HepG2 (cell line): Measurements from ENCODE around the gene TNFSF12. TPM values are rescaled to one million over a fixed set of nuclear protein-coding genes. Genes with fewer than 3 reads are reported as not detected.

ENCODE experiments used
- CEBPG ChIP-seq: IDR thresholded peaks from 2 replicates; pipeline ENCODE4 v1.6.1; 2016
- ETS1 ChIP-seq: sonication (generic); formaldehyde crosslinking; IDR thresholded peaks from 2 replicates; pipeline ENCODE4 v1.4.0; 2020; ENCODE audit warnings: missing genetic modification reagents
- MAFF ChIP-seq: IDR thresholded peaks from 2 replicates; pipeline ENCODE4 v1.6.1; 2011; ENCODE audit warnings: low read depth, low read length, improper control_type of control experiment
- PRDM4 ChIP-seq: sonication (generic); formaldehyde crosslinking; IDR thresholded peaks from 2 replicates; pipeline ENCODE4 v1.9.0; 2021; ENCODE audit warnings: missing genetic modification reagents, borderline replicate concordance
- RBAK ChIP-seq: sonication (generic); formaldehyde crosslinking; IDR thresholded peaks from 2 replicates; pipeline ENCODE4 v1.5.1; 2020; ENCODE audit warnings: mild to moderate bottlenecking, missing genetic modification reagents
- TRIM22 ChIP-seq: fragments of 450-650 bp; IDR thresholded peaks from 2 replicates; pipeline ENCODE4 v1.6.1; 2017
- ZKSCAN1 ChIP-seq: fragments of 150-350 bp; IDR thresholded peaks from 2 replicates; pipeline ENCODE4 v1.6.1; 2014; ENCODE audit warnings: low read length
- ZNF121 ChIP-seq: sonication (generic); formaldehyde crosslinking; IDR thresholded peaks from 2 replicates; pipeline ENCODE4 v1.5.0; 2020; ENCODE audit warnings: mild to moderate bottlenecking, missing genetic modification reagents
- polyA plus RNA-seq, 8 experiments: library from polyadenylated mRNA; depleted of rRNA in 3 of 8; stranded (reverse) in 7 of 8; unstranded in 1 of 8; fragments of >200 nt; fragmentation: Illumina TruSeq in 4 of 8; extraction: Trizol in 4 of 8; gene quantifications; 2 replicates each; pipeline versions ENCODE4 v1.2.1 to v1.2.3, GENCODE V29; 2011 to 2016; ENCODE audit warnings: low read depth in 4 of 8, missing spikeins in 1 of 8, mixed read lengths in 1 of 8; ENCODE audit not compliant: insufficient read depth in 1 of 8
- total RNA-seq, 5 experiments: library from RNA; depleted of rRNA; stranded (reverse); fragments of >200 nt; fragmentation: Illumina TruSeq; extraction: Trizol; gene quantifications; 2 replicates each; pipeline ENCODE4 v1.2.3, GENCODE V29; 2016; ENCODE audit warnings: low read depth in 1 of 5

TNFSF12 gene
- total and polyA plus RNA-seq, 2 of the 13 experiments (the other 11 are each of a cell fraction or from before 2014, with no cell fraction given): 0.93 to 7.2 TPM

- TF ChIP-seq PRDM4 (CRISPR knock-in tag): no peak
- no peak for TF ChIP-seq ETS1
- TF ChIP-seq RBAK (CRISPR knock-in tag): no peak
- TF ChIP-seq TRIM22: no peak
- no peak for TF ChIP-seq CEBPG (CRISPR knock-in tag)
- TF ChIP-seq ZKSCAN1: no peak
- TF ChIP-seq MAFF: no peak
- TF ChIP-seq ZNF121: no peak
- TF ChIP-seq, all 625 proteins: peak for 9
These were observed 33.8 kb downstream of the TNFSF12 start (continued) for GRCh38 chr17:7582396-7583252.
